ENCODE data around the gene C17orf107.

The C17orf107 gene

GRCh38 chr17:4950075-4950745 lies 50.9 kb downstream of the C17orf107 start:
- DNase-seq, result peak; percentile 55

- DNase-seq, result peak; percentile 59
Measured at GRCh38 chr17:4950746-4951204, 51.4 kb downstream of the C17orf107 start, which contains the start of gene ENO3. TSS of gene ENO3 (plus strand) at chr17:4951119. CDS start at chr17:4951830, 711 bp downstream.

- DNase-seq, result no peak
Measured at GRCh38 chr17:4951486-4951885, 52.1 kb downstream of the C17orf107 start.
